ENCODE measurements around the gene TRDN.

TRDN gene

GRCh38 chr6:123636782-123637181 is at the start of gene TRDN:
TSS of gene TRDN (minus strand) at chr6:123636950. CDS start at chr6:123636775, 175 bp downstream.
- no peaks in the 10 kb centered on the region for H3K9me3 ChIP-seq (ENCODE audit: insufficient read depth, low read length)
- no peak within 1 kb of the TSS for H3K4me3 ChIP-seq (ENCODE audit: insufficient read length, low read depth)
- H3K4me1 ChIP-seq (ENCODE audit: insufficient read depth, insufficient read length): no peaks in the 10 kb centered on the region
- H3K27me3 ChIP-seq (ENCODE audit: insufficient read depth, insufficient read length): no peaks in the 10 kb centered on the region
- TF ChIP-seq ZNF274 (IDR thresholded peaks at IDR 0.05; ENCODE audit: low read depth, low read length): no peak
- TF ChIP-seq SUZ12 (IDR thresholded peaks at IDR 0.05; ENCODE audit: extremely low read depth, insufficient read depth, insufficient read length): no peak
- no peak for TF ChIP-seq YY1 (IDR thresholded peaks at IDR 0.05; ENCODE audit: insufficient read depth, insufficient read length)
- no peak for DNase-seq (ENCODE audit: low read depth, low spot score)
- H3K36me3 ChIP-seq (ENCODE audit: insufficient read depth, insufficient read length, low read length): no peaks in the 10 kb centered on the region
- no peak within 1 kb of the TSS for H3K9ac ChIP-seq (ENCODE audit: insufficient read length, low read depth)

DNA sequence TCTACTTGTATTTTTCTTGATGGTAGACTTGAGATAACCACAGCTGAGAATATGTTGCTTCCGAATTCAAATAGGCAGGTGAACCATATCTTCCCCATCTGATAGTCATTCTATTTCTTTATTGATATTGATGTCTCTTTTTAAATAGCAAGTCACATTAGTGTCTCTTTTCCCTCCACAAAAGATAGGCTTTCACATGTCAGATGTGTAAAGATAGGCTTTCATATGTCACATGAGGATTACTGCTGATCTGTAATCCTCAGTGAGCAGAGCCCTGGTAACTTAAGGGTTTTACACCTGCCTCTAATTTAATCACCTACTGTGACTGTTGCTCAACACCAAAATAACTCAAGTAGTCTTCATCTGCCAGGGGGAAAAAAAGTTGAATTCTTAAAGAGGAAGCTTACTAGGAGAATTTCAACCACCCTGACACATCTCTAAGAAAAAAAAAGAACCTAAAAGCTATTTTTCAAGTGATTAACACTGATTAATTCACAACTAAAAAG is 45.3 kb upstream of the TRDN start:
- TF ChIP-seq YY1 (IDR thresholded peaks at IDR 0.05; ENCODE audit: insufficient read depth, insufficient read length) (no peak), ZNF274 (IDR thresholded peaks at IDR 0.05; ENCODE audit: low read depth, low read length) (no peak), SUZ12 (IDR thresholded peaks at IDR 0.05; ENCODE audit: extremely low read depth, insufficient read depth, insufficient read length) (no peak)
- DNase-seq (ENCODE audit: low read depth, low spot score): no peak

DNA sequence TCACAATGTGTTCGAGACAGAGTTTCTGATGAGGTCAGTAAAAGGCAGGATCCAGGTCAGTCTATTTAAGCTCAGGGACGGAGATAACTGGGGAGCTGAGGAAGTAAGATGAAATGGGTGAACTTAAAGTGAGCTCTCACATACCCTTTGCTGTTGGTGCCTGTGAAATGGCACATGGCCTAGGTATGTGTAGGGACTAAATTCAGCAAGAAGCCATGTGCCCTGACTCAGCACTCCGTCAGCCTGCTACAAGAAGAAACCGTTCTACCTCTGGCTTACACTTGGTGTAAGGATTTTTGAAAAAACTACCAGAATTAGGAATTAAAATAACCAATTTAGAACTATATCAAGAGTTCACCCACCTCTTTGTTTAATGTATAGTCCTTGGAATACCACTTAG is 41.1 kb upstream of the TRDN start:
- no peak for DNase-seq (ENCODE audit: low read depth, low spot score)
- no peak overlapping the region for H3K9ac ChIP-seq (ENCODE audit: insufficient read length, low read depth)
- H3K4me1 ChIP-seq (ENCODE audit: insufficient read depth, insufficient read length): no peaks in the 10 kb centered on the region
- peaks cover 10% of the 10 kb centered on the region; the same call in 1 of the 2 replicates for H3K9me3 ChIP-seq (ENCODE audit: insufficient read depth, low read length)
- H3K27me3 ChIP-seq (ENCODE audit: insufficient read depth, insufficient read length): no peaks in the 10 kb centered on the region
- TF ChIP-seq YY1 (IDR thresholded peaks at IDR 0.05; ENCODE audit: insufficient read depth, insufficient read length): no peak
- TF ChIP-seq ZNF274 (IDR thresholded peaks at IDR 0.05; ENCODE audit: low read depth, low read length): no peak
- H3K36me3 ChIP-seq (ENCODE audit: insufficient read depth, insufficient read length, low read length): no peaks in the 10 kb centered on the region
- H3K4me3 ChIP-seq (ENCODE audit: insufficient read length, low read depth): no peak overlapping the region

More for the DNA sequence above, 45.3 kb upstream of the TRDN start:
- Histone ChIP-seq H3K9me3 (ENCODE audit: insufficient read depth, low read length) (no peaks in the 10 kb centered on the region), H3K36me3 (ENCODE audit: insufficient read depth, insufficient read length, low read length) (no peaks in the 10 kb centered on the region), H3K4me3 (ENCODE audit: insufficient read length, low read depth) (no peak overlapping the region), H3K9ac (ENCODE audit: insufficient read length, low read depth) (no peak overlapping the region), H3K4me1 (ENCODE audit: insufficient read depth, insufficient read length) (no peaks in the 10 kb centered on the region), H3K27me3 (ENCODE audit: insufficient read depth, insufficient read length) (no peaks in the 10 kb centered on the region)

DNA sequence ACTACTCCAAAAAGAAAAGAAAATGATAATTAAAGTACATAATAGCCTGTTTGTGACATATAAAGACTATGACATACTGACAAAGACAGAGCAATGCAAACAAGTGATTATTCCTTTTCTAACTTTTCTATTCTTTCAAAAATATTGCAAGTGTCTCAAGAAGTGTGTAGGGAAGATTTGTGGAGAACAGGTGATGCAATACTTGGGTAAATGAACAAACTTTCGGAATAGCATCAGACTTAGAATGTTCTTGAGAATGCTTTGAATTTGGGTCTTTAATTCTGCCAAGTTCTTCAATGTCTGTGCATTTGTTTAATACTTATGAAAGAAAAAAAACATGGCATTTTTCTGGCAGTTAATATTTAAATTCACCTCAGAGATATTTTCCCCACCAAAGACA is 40.0 kb upstream of the TRDN start:
- Histone ChIP-seq H3K9me3 (ENCODE audit: insufficient read depth, low read length) (peaks cover 10% of the 10 kb centered on the region; the same call in 1 of the 2 replicates), H3K4me3 (ENCODE audit: insufficient read length, low read depth) (no peak overlapping the region), H3K9ac (ENCODE audit: insufficient read length, low read depth) (no peak overlapping the region), H3K4me1 (ENCODE audit: insufficient read depth, insufficient read length) (no peaks in the 10 kb centered on the region), H3K36me3 (ENCODE audit: insufficient read depth, insufficient read length, low read length) (no peaks in the 10 kb centered on the region), H3K27me3 (ENCODE audit: insufficient read depth, insufficient read length) (no peaks in the 10 kb centered on the region)
- DNase-seq (ENCODE audit: low read depth, low spot score): no peak
- TF ChIP-seq YY1 (IDR thresholded peaks at IDR 0.05; ENCODE audit: insufficient read depth, insufficient read length): no peak

DNA sequence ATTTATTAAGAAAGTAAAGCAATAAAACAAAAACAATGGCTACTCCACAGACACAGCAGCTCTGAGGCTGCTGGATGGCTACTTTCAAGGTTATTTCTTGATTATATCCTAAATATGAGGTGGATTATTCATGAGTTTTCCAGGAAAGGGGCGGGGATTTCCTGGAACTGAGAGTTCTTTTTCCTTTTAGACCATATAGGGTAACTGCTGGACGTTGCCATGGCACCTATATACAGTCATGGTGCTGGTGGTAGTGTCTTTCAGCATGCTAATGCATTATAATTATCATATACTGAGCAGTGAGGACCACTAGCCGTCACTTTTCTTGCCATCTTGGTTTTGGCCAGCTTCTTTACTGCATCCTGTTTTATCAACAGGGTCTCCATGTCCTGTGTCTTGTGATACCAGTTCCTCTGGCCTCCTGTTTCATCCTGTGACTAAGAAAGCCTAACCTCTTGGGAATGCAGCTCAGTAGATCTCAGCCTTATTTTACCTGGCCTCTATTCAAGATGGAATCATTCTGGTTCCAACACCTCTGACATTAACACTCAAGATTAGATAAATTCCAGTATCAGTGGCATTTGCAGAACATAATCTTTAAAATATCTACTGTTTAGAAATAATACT is 32.3 kb upstream of the TRDN start:
- Histone ChIP-seq H3K9ac (ENCODE audit: insufficient read length, low read depth) (no peak overlapping the region), H3K4me1 (ENCODE audit: insufficient read depth, insufficient read length) (no peaks in the 10 kb centered on the region), H3K27me3 (ENCODE audit: insufficient read depth, insufficient read length) (no peaks in the 10 kb centered on the region), H3K36me3 (ENCODE audit: insufficient read depth, insufficient read length, low read length) (no peaks in the 10 kb centered on the region), H3K9me3 (ENCODE audit: insufficient read depth, low read length) (no peaks in the 10 kb centered on the region), H3K4me3 (ENCODE audit: insufficient read length, low read depth) (no peak overlapping the region)
- no peak for DNase-seq (ENCODE audit: low read depth, low spot score)
- TF ChIP-seq SUZ12 (IDR thresholded peaks at IDR 0.05; ENCODE audit: extremely low read depth, insufficient read depth, insufficient read length): no peak
- TF ChIP-seq ZNF274 (IDR thresholded peaks at IDR 0.05; ENCODE audit: low read depth, low read length): no peak
- TF ChIP-seq YY1 (IDR thresholded peaks at IDR 0.05; ENCODE audit: insufficient read depth, insufficient read length): no peak

DNA sequence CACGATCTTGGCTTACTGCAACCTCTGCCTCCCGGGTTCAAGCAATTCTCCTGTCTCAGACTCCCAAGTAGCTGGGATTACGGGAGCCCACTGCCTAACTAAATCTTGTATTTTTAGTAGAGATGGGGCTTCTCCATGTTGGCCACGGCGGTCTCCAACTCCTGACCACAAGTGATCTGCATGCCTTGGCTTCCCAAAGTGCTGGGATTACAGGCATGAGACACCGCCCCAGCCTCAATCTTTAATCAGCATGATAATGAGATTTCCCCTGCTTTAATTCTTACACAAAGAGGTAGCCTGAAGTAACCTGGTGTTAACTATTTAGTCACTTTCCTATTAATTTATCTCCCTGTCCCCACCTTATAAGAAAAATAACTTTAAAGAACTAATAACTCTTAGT is 31.3 kb upstream of the TRDN start:
- no peaks in the 10 kb centered on the region for H3K9me3 ChIP-seq (ENCODE audit: insufficient read depth, low read length)
- no peak for TF ChIP-seq SUZ12 (IDR thresholded peaks at IDR 0.05; ENCODE audit: extremely low read depth, insufficient read depth, insufficient read length)
- TF ChIP-seq ZNF274 (IDR thresholded peaks at IDR 0.05; ENCODE audit: low read depth, low read length): no peak
- TF ChIP-seq YY1 (IDR thresholded peaks at IDR 0.05; ENCODE audit: insufficient read depth, insufficient read length): no peak
- no peak overlapping the region for H3K4me3 ChIP-seq (ENCODE audit: insufficient read length, low read depth)
- DNase-seq (ENCODE audit: low read depth, low spot score): peak; percentile 6
- no peak overlapping the region for H3K9ac ChIP-seq (ENCODE audit: insufficient read length, low read depth)
- H3K36me3 ChIP-seq (ENCODE audit: insufficient read depth, insufficient read length, low read length): no peaks in the 10 kb centered on the region
- no peaks in the 10 kb centered on the region for H3K4me1 ChIP-seq (ENCODE audit: insufficient read depth, insufficient read length)
- H3K27me3 ChIP-seq (ENCODE audit: insufficient read depth, insufficient read length): no peaks in the 10 kb centered on the region

- H3K4me1 ChIP-seq (ENCODE audit: insufficient read depth, insufficient read length): no peaks in the 10 kb centered on the region
- no peak for TF ChIP-seq ZNF274 (IDR thresholded peaks at IDR 0.05; ENCODE audit: low read depth, low read length)
- no peak for TF ChIP-seq YY1 (IDR thresholded peaks at IDR 0.05; ENCODE audit: insufficient read depth, insufficient read length)
- TF ChIP-seq SUZ12 (IDR thresholded peaks at IDR 0.05; ENCODE audit: extremely low read depth, insufficient read depth, insufficient read length): no peak
- no peak for DNase-seq (ENCODE audit: low read depth, low spot score)
Observed at GRCh38 chr6:123663436-123663835, 26.7 kb upstream of the TRDN start.

More at GRCh38 chr6:123663436-123663835, 26.7 kb upstream of the TRDN start:
- no peak overlapping the region for H3K9ac ChIP-seq (ENCODE audit: insufficient read length, low read depth)
- H3K27me3 ChIP-seq (ENCODE audit: insufficient read depth, insufficient read length): no peaks in the 10 kb centered on the region
- no peak overlapping the region for H3K4me3 ChIP-seq (ENCODE audit: insufficient read length, low read depth)
- no peaks in the 10 kb centered on the region for H3K36me3 ChIP-seq (ENCODE audit: insufficient read depth, insufficient read length, low read length)
- H3K9me3 ChIP-seq (ENCODE audit: insufficient read depth, low read length): no peaks in the 10 kb centered on the region

All from NT2/D1 (cell line).